Endothelial cell of umbilical vein (primary cell): ENCODE results near the gene MITF. TPM values are rescaled to one million over a fixed set of nuclear protein-coding genes. Genes with fewer than 3 reads are reported as not detected.

Source experiments
- BruUV-seq: library from RNA; stranded (reverse); fragments of 400-500 nt; replicated peaks from 2 replicates; lab custom pipeline; 2021; lab: Mats Ljungman, UMichigan
- CTCF ChIA-PET: fragments of 300-600, 350-600 bp; sonication (Branson Sonifier 250); formaldehyde crosslinking; loops from one replicate; lab custom pipeline; 2021; ENCODE audit warnings: antibody characterized with exemption, inconsistent platforms; lab: Charles Lee
- POLR2A ChIA-PET: fragments of 300-600, 350-600 bp; sonication (Branson Sonifier 250); formaldehyde crosslinking; loops from one replicate; lab custom pipeline; 2021; ENCODE audit warnings: antibody characterized with exemption, inconsistent platforms; lab: Charles Lee
- DNase-seq: peaks from one replicate; pipeline ENCODE4 v3.0.0-alpha.2; 2011; ENCODE audit warnings: low read depth, low spot score
- FAIRE-seq: peaks from 2 replicates; lab custom pipeline; 2011; peaks lifted over from hg19 to GRCh38; lab: Jason Lieb, UNC
- H2AFZ ChIP-seq: 2 replicates; pipeline ENCODE4 v1.6.0; 2012; ENCODE audit warnings: low read depth, low read length, control low read depth, inconsistent platforms
- H3K27ac ChIP-seq: 2 replicates; pipeline ENCODE4 v1.5.1; 2011; ENCODE audit warnings: low read depth, mild to moderate bottlenecking, control low read depth, low read length, moderate library complexity; ENCODE audit not compliant: insufficient read depth
- H3K27me3 ChIP-seq, 2 experiments: 2 replicates each; pipeline versions ENCODE4 v1.6.0 to v1.6.1; 2011; ENCODE audit warnings: low read length in 2 of 2, mixed read lengths in 1 of 2; ENCODE audit not compliant: control insufficient read depth in 2 of 2, insufficient read depth in 2 of 2
- H3K36me3 ChIP-seq, 2 experiments: 2 replicates in 1 of 2; 3 replicates in 1 of 2; pipeline ENCODE4 v1.5.1; 2011; ENCODE audit warnings: low read length in 2 of 2, mild to moderate bottlenecking in 1 of 2, moderate library complexity in 1 of 2; ENCODE audit not compliant: control insufficient read depth in 2 of 2, insufficient read depth in 2 of 2; ENCODE audit errors: extremely low read depth in 1 of 2
- H3K4me1 ChIP-seq: 3 replicates; pipeline ENCODE4 v1.5.1; 2011; ENCODE audit warnings: mild to moderate bottlenecking, low read length; ENCODE audit not compliant: control insufficient read depth, insufficient read depth; ENCODE audit errors: extremely low read depth
- H3K4me2 ChIP-seq: 2 replicates; pipeline ENCODE4 v1.6.1; 2011; ENCODE audit warnings: low read length, control low read depth, mixed read lengths; ENCODE audit not compliant: insufficient read depth
- H3K4me3 ChIP-seq, 3 experiments: fragments of 200-600 bp in 1 of 3; sonication (generic), shearing (Covaris generic) in 1 of 3; replicated peaks in 1 of 3; 2 replicates each; pipeline ENCODE4 v1.5.1; 2011 to 2016; ENCODE audit warnings: control low read depth in 3 of 3, low read length in 3 of 3, mild to moderate bottlenecking in 2 of 3, inconsistent platforms in 1 of 3, low read depth in 1 of 3, moderate library complexity in 1 of 3; ENCODE audit not compliant: insufficient read depth in 1 of 3
- H3K79me2 ChIP-seq: 2 replicates; pipeline ENCODE4 v1.6.0; 2012; ENCODE audit warnings: low read length, inconsistent platforms; ENCODE audit not compliant: control insufficient read depth, insufficient read depth
- H3K9ac ChIP-seq: replicated peaks from 2 replicates; pipeline ENCODE3; 2011; ENCODE audit warnings: low read length, control low read depth; ENCODE audit not compliant: insufficient read depth; ENCODE audit errors: extremely low read depth
- H3K9me1 ChIP-seq: replicated peaks from 3 replicates; pipeline ENCODE4 v1.6.0; 2011; ENCODE audit warnings: mild to moderate bottlenecking, low read length; ENCODE audit not compliant: control insufficient read depth, insufficient read depth; ENCODE audit errors: extremely low read depth
- H3K9me3 ChIP-seq: replicated peaks from 2 replicates; pipeline ENCODE4 v1.5.1; 2012; ENCODE audit warnings: low read length, inconsistent platforms; ENCODE audit not compliant: control insufficient read depth, insufficient read depth
- H4K20me1 ChIP-seq: replicated peaks from 2 replicates; pipeline ENCODE3; 2011; ENCODE audit warnings: mild to moderate bottlenecking, low read length; ENCODE audit not compliant: control insufficient read depth, insufficient read depth; ENCODE audit errors: extremely low read depth
- EZH2 ChIP-seq: IDR thresholded peaks from 2 replicates; pipeline ENCODE4 v1.6.1; 2012; ENCODE audit warnings: borderline replicate concordance, low read depth, mild to moderate bottlenecking, moderate library complexity, low read length, inconsistent platforms; ENCODE audit not compliant: severe bottlenecking
- FOS ChIP-seq: IDR thresholded peaks from 2 replicates; pipeline ENCODE4 v1.6.1; 2011; ENCODE audit warnings: mild to moderate bottlenecking, low read length, moderate library complexity, borderline replicate concordance; ENCODE audit not compliant: insufficient read depth
- GATA2 ChIP-seq: IDR thresholded peaks from 2 replicates; pipeline ENCODE4 v1.7.0; 2011; ENCODE audit warnings: low read depth, mild to moderate bottlenecking, moderate library complexity, mixed read lengths, low read length; ENCODE audit not compliant: insufficient read length, insufficient read depth
- JUN ChIP-seq: IDR thresholded peaks from 2 replicates; pipeline ENCODE4 v1.6.1; 2011; ENCODE audit warnings: borderline replicate concordance, low read depth; ENCODE audit not compliant: insufficient read length, insufficient read depth
- MYC ChIP-seq: IDR thresholded peaks from one replicate; pipeline ENCODE4 v1.6.1; 2011; ENCODE audit warnings: mild to moderate bottlenecking, low read depth, low read length
- POLR2A ChIP-seq: IDR thresholded peaks from 2 replicates; pipeline ENCODE4 v1.6.1; 2012; ENCODE audit warnings: low read depth, mild to moderate bottlenecking, control low read depth, low read length
- POLR2AphosphoS5 ChIP-seq: IDR thresholded peaks from 2 replicates; pipeline ENCODE4 v1.6.1; 2012; ENCODE audit warnings: low read depth, mild to moderate bottlenecking, control low read depth, low read length, moderate library complexity; ENCODE audit not compliant: insufficient read depth
- dilution Hi-C: fragments of 300-500 bp; cut with MboI; formaldehyde crosslinking; loops from one replicate; pipeline ENCODE4 v1.15.0; 2019; ENCODE audit warnings: low sequenced_read_pairs; ENCODE audit not compliant: extremely low pct_ligation_motif_present
- intact Hi-C: fragments of 100-400 bp; cut with micrococcal nuclease; formaldehyde crosslinking; loops from one replicate; pipeline ENCODE4 v1.10.0; 2022
- polyA plus RNA-seq, 4 experiments: library from polyadenylated mRNA; depleted of rRNA in 3 of 4; stranded (reverse) in 3 of 4; unstranded in 1 of 4; fragments of >200 nt; gene quantifications; 2 replicates each; pipeline versions ENCODE4 v1.2.1 to v1.2.3, GENCODE V29; 2011 to 2012; ENCODE audit warnings: missing spikeins in 1 of 4
- total RNA-seq: library from RNA; stranded (reverse); gene quantifications from 2 replicates; pipeline ENCODE4 v1.2.3, GENCODE V29; 2021
- TF ChIP-seq, protein P1 (sequence below), 2 donors: IDR thresholded peaks; 1 replicate in 1 of 2; 2 replicates in 1 of 2; pipeline ENCODE4 v1.5.1; 2011; ENCODE audit warnings: low read length in 2 of 2, mild to moderate bottlenecking in 2 of 2, moderate library complexity in 2 of 2, control low read depth in 1 of 2, inconsistent platforms in 1 of 2, low read depth in 1 of 2; ENCODE audit not compliant: insufficient read depth in 1 of 2; ENCODE audit errors: extremely low read depth in 1 of 2
- TF ChIP-seq, protein P2 (sequence below): IDR thresholded peaks from 2 replicates; pipeline ENCODE4 v1.6.1; 2011; ENCODE audit not compliant: insufficient read depth, insufficient read length

Gene MITF
- total and polyA plus RNA-seq, 2 donors (not counting 3 experiments of a cell fraction or from before 2014, with no cell fraction given) = 1.6 to 2.5 TPM

GRCh38 chr3:69745505-69745904 is 6.2 kb downstream of the MITF start:
- no peak for FAIRE-seq
- H3K4me2 ChIP-seq = no peak overlapping the region

More at GRCh38 chr3:69745505-69745904, 6.2 kb downstream of the MITF start:
- Histone ChIP-seq H3K36me3 (no peaks in the 10 kb centered on the region), H4K20me1 (no peaks in the 10 kb centered on the region), H2AFZ (no peak overlapping the region), H3K4me1 (peaks cover 1% of the 10 kb centered on the region), H3K9me1 (no peaks in the 10 kb centered on the region), H3K27ac (no peak overlapping the region), H3K9me3 (no peaks in the 10 kb centered on the region), H3K27me3 (no peaks in the 10 kb centered on the region), H3K9ac (no peak overlapping the region), H3K4me3 (no peak overlapping the region), H3K79me2 (no peaks in the 10 kb centered on the region)
- BruUV-seq = no TSS peak
- ChIA-PET CTCF (no interaction called here), POLR2A (no interaction called here)
- no peak for TF ChIP-seq EZH2
- TF ChIP-seq JUN = no peak
- no peak for TF ChIP-seq FOS
- TF ChIP-seq, protein P1, sequence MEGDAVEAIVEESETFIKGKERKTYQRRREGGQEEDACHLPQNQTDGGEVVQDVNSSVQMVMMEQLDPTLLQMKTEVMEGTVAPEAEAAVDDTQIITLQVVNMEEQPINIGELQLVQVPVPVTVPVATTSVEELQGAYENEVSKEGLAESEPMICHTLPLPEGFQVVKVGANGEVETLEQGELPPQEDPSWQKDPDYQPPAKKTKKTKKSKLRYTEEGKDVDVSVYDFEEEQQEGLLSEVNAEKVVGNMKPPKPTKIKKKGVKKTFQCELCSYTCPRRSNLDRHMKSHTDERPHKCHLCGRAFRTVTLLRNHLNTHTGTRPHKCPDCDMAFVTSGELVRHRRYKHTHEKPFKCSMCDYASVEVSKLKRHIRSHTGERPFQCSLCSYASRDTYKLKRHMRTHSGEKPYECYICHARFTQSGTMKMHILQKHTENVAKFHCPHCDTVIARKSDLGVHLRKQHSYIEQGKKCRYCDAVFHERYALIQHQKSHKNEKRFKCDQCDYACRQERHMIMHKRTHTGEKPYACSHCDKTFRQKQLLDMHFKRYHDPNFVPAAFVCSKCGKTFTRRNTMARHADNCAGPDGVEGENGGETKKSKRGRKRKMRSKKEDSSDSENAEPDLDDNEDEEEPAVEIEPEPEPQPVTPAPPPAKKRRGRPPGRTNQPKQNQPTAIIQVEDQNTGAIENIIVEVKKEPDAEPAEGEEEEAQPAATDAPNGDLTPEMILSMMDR (IDR thresholded peaks at IDR 0.05; ENCODE audit: extremely low read depth in 1 of 2, insufficient read depth in 1 of 2, low read depth in 1 of 2, low read length in 2 of 2) = no peak
- TF ChIP-seq POLR2A = no peak
- no peak for TF ChIP-seq MYC
- TF ChIP-seq, protein P2, sequence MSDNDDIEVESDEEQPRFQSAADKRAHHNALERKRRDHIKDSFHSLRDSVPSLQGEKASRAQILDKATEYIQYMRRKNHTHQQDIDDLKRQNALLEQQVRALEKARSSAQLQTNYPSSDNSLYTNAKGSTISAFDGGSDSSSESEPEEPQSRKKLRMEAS = no peak
- TF ChIP-seq POLR2AphosphoS5 = no peak
- no peak for TF ChIP-seq GATA2
- intact Hi-C loops (no loop called here), dilution Hi-C loops (no loop called here)
- no peak for DNase-seq
